Lung microvascular endothelial cell (primary cell): ENCODE data around the gene MTPN. TPM values are rescaled to one million over a fixed set of nuclear protein-coding genes. Genes with fewer than 3 reads are reported as not detected.
A peak's percentile ranks its signal among the peaks of the same experiment; 100 is the strongest.

Source experiments
- DNase-seq, 2 donors: peaks; one replicate each; pipeline versions ENCODE4 v3.0.0 to v3.0.0-alpha.2; 2010; ENCODE audit warnings: low read depth in 2 of 2
- total RNA-seq: library from RNA; depleted of rRNA; stranded (reverse); fragments of >200 nt; gene quantifications from 2 replicates; pipeline ENCODE4 v1.2.1, GENCODE V29; 2014

Gene MTPN
- total RNA-seq, 1 donor from 2014 or later, result 102 TPM

- DNase-seq, result no peak
These were observed 88.4 kb downstream of the MTPN start for GRCh38 chr7:135888740-135889139.

GRCh38 chr7:135886345-135887132, 90.6 kb downstream of the MTPN start:
- no peak for DNase-seq

- no peak for DNase-seq
These were observed 92.5 kb downstream of the MTPN start for GRCh38 chr7:135884495-135885232.

DNA sequence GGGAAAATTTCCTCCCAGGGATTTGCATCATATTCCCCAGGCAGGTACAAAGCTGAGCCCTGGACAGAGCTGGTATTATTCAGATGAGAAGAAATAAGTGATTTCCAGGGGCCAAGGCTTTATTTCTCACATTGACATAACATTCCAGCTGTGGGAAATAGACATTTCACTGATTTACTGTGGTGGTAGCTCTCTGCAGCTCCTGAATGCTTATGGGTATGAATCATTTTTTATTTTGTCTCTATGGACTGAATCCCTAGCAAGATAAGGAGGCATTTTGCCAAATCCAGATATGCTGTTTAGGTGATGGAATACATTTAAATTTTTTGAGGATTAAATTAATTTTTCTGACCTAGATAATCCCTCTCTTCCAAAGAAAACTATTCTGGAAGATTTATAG, 97.9 kb downstream of the MTPN start:
- peak; percentile 43 to 49 for DNase-seq

- DNase-seq, result no peak
These were observed 98.9 kb downstream of the MTPN start for GRCh38 chr7:135878284-135878683.

DNA sequence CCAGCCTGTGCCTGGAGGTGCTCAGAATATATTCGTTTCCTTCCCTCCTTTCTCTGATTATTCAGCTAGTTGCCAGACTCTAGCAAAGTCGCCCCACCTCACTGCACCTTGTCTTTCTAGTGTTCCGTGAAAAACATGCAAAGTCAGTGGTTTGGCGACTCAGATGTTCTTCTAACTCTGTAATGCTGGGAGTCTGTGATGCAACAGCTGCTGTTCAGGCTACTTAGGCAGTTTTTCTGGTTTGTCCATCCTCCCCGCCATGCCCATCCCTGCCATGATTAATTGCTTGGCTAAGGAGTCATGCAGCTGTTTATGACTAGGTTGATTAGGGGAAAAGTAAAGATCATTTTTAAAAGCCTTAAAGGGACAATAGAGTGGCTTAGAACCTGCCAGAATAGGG, 99.4 kb downstream of the MTPN start:
- DNase-seq, result peak in 1 of 2 donors; percentile 22

Other genes with a start within 250 kb of the MTPN start
- gene SLC13A4, start 249.2 kb downstream of the MTPN start, total RNA-seq, result not detected in 2 replicates
- not detected in 2 replicates for gene FAM180A, start 228.5 kb downstream of the MTPN start, total RNA-seq